ENCODE results near the gene ARHGEF7.

Gene ARHGEF7

GRCh38 chr13:111304041-111304544, 189.0 kb downstream of the ARHGEF7 start:
- no peak for DNase-seq (ENCODE audit: low read depth)

GRCh38 chr13:111304603-111305289, 189.6 kb downstream of the ARHGEF7 start:
- DNase-seq (ENCODE audit: low read depth) = no peak

GRCh38 chr13:111312944-111313590, 198.0 kb downstream of the ARHGEF7 start:
- DNase-seq (ENCODE audit: low read depth) = no peak

GRCh38 chr13:111313911-111314425, 198.9 kb downstream of the ARHGEF7 start:
- no peak for DNase-seq (ENCODE audit: low read depth)

GRCh38 chr13:111314852-111315251, 199.7 kb downstream of the ARHGEF7 start:
- no peak for DNase-seq (ENCODE audit: low read depth)

- DNase-seq (ENCODE audit: low read depth) = no peak
Measured at GRCh38 chr13:111315347-111315995, 200.4 kb downstream of the ARHGEF7 start.

GRCh38 chr13:111316161-111316730, 201.1 kb downstream of the ARHGEF7 start:
- DNase-seq (ENCODE audit: low read depth) = no peak

- no peak for DNase-seq (ENCODE audit: low read depth)
Measured at GRCh38 chr13:111317042-111317550, 202.0 kb downstream of the ARHGEF7 start.

GRCh38 chr13:111317571-111318345, 202.6 kb downstream of the ARHGEF7 start:
- no peak for DNase-seq (ENCODE audit: low read depth)

- no peak for DNase-seq (ENCODE audit: low read depth)
Measured at GRCh38 chr13:111318386-111318785, 203.3 kb downstream of the ARHGEF7 start.

GRCh38 chr13:111319521-111319920, 204.4 kb downstream of the ARHGEF7 start:
- no peak for DNase-seq (ENCODE audit: low read depth)

GRCh38 chr13:111319998-111320911, 205.1 kb downstream of the ARHGEF7 start, which contains the start of gene TEX29:
Gene TEX29, plus strand, starts transcription at chr13:111320642. Its CDS starts 249 bp downstream, at chr13:111320891.
- DNase-seq (ENCODE audit: low read depth) = no peak

GRCh38 chr13:111322001-111322915, 207.1 kb downstream of the ARHGEF7 start:
- no peak for DNase-seq (ENCODE audit: low read depth)

- DNase-seq (ENCODE audit: low read depth) = no peak
Measured at GRCh38 chr13:111322916-111323331, 207.8 kb downstream of the ARHGEF7 start.

GRCh38 chr13:111323549-111323948, 208.4 kb downstream of the ARHGEF7 start:
- no peak for DNase-seq (ENCODE audit: low read depth)

- DNase-seq (ENCODE audit: low read depth) = no peak
Measured at GRCh38 chr13:111323950-111324651, 209.0 kb downstream of the ARHGEF7 start.

GRCh38 chr13:111324736-111325135, 209.6 kb downstream of the ARHGEF7 start:
- DNase-seq (ENCODE audit: low read depth) = no peak

GRCh38 chr13:111325146-111325890, 210.2 kb downstream of the ARHGEF7 start:
- DNase-seq (ENCODE audit: low read depth) = no peak

All from HS-27A (cell line).